Small intestine (tissue), 7 donors: ENCODE results near the gene PARP2. TPM values are rescaled to one million over a fixed set of nuclear protein-coding genes. Genes with fewer than 3 reads are reported as not detected.

ENCODE experiments used
- DNase-seq, 2 donors: peaks; one replicate each; pipeline versions ENCODE4 v3.0.0 to v3.0.0-alpha.2; 2013
- FAIRE-seq: peaks from 2 replicates; lab custom pipeline; 2012; peaks lifted over from hg19 to GRCh38; lab: Jason Lieb, UNC
- H3K27ac ChIP-seq, 3 donors: one replicate each; pipeline ENCODE4 v1.5.1; 2013; ENCODE audit warnings: low read length in 2 of 3, mild to moderate bottlenecking in 2 of 3, control low read depth in 1 of 3, inconsistent platforms in 1 of 3, low read depth in 1 of 3, moderate library complexity in 1 of 3
- H3K27me3 ChIP-seq, 3 donors: one replicate each; pipeline ENCODE4 v1.6.1; 2013; ENCODE audit warnings: low read length in 3 of 3, inconsistent platforms in 1 of 3; ENCODE audit not compliant: control insufficient read depth in 3 of 3, insufficient read depth in 3 of 3
- H3K36me3 ChIP-seq, 3 donors: one replicate each; pipeline ENCODE4 v1.6.1; 2013; ENCODE audit warnings: low read length in 3 of 3, inconsistent platforms in 1 of 3, low read depth in 1 of 3, mild to moderate bottlenecking in 1 of 3, moderate library complexity in 1 of 3; ENCODE audit not compliant: control insufficient read depth in 3 of 3, insufficient read depth in 2 of 3
- H3K4me1 ChIP-seq, 3 donors: one replicate each; pipeline ENCODE4 v1.6.1; 2013; ENCODE audit warnings: low read length in 2 of 3, inconsistent platforms in 1 of 3, low read depth in 1 of 3, mild to moderate bottlenecking in 1 of 3, moderate library complexity in 1 of 3; ENCODE audit not compliant: control insufficient read depth in 3 of 3, insufficient read depth in 2 of 3
- H3K4me3 ChIP-seq, 3 donors: one replicate each; pipeline ENCODE4 v1.5.1; 2013; ENCODE audit warnings: low read length in 3 of 3, control low read depth in 1 of 3, inconsistent platforms in 1 of 3, low read depth in 1 of 3, mild to moderate bottlenecking in 1 of 3, moderate library complexity in 1 of 3
- H3K9me3 ChIP-seq, 2 donors: one replicate each; pipeline ENCODE4 v1.6.1; 2013; ENCODE audit warnings: low read depth in 1 of 2, low read length in 1 of 2; ENCODE audit not compliant: control insufficient read depth in 2 of 2, insufficient read depth in 1 of 2
- WGBS, 3 donors: extraction: QIAGEN DNeasy Blood & Tissue Kit; methylation state at CpG; one replicate each; pipeline ENCODE4 v1.1.7; 2013; 5-methylcytosine and 5-hydroxymethylcytosine counted together
- polyA plus RNA-seq, 4 donors: library from polyadenylated mRNA; stranded (reverse) in 3 of 4; unstranded in 1 of 4; fragments of 200-250 nt in 3 of 4; fragments of 120-200 nt in 1 of 4; gene quantifications; one replicate each; pipeline versions ENCODE4 v1.2.1 to v1.2.3, GENCODE V29; 2013
- donor health status: healthy with polysubstance abuse.
- donor health status: control.
- donor health status: control.
- donor health status: Bipolar disorder and iron deficiency.
- donor health status: healthy.

PARP2 gene
- polyA plus RNA-seq, 4 donors, result 9.5 to 26.8 (median 14.2) TPM

DNA sequence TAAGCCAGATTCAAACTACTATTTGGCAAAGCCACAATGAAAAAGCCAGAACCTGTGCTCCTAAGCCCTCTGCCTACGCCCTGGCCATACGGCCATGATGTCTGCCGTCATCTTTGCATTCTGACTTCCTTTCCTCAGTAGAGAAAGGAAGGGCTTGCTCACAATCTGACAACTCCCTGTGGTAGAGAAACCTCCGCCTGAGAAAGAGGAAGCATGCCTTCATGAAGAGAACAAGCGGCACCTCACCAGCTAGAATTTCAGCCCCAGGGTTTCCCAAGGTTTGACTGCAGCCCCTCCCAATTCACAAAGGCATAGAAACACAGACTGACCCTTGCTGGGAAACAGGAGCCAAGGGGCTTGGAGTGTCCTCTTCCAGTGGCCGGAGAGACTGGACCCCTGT lies 44.1 kb downstream of the PARP2 start:
- Histone ChIP-seq H3K36me3 (peaks cover 33 to 87% (median 52%) of the 10 kb centered on the region in 3 donors), H3K27ac (no peak overlapping the region), H3K27me3 (no peaks in the 10 kb centered on the region), H3K4me1 (no peaks in the 10 kb centered on the region), H3K4me3 (no peak overlapping the region), H3K9me3 (no peaks in the 10 kb centered on the region)
- WGBS, 3 donors, result 88 to 97% (median 91%) methylated on average over 6 of the region's 6 CpGs
- FAIRE-seq, result no peak
- DNase-seq, result no peak

DNA sequence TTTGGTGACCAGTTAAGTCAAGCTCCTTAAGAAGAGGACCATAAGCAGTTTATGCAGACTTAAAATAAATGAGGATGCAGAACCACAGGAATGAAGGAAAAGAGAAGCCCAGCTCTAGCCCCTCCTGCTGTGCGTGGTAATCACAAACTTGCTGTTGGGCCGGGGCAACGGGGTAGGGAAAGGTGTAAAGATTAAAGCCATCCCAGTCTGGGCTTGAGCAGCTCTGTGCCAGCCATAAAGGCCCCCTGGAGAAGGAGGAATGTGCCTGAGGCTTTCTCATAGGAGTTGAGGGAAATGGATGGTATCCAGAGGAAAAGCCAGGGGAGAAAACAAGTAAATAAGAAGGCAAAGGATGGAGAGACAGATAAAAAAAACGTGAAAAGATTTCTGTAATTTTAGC lies 44.7 kb downstream of the PARP2 start:
- FAIRE-seq (no peak), DNase-seq (no peak)
- Histone ChIP-seq H3K4me1 (no peaks in the 10 kb centered on the region), H3K36me3 (peaks cover 31 to 86% (median 46%) of the 10 kb centered on the region in 3 donors), H3K9me3 (no peaks in the 10 kb centered on the region), H3K27me3 (no peaks in the 10 kb centered on the region), H3K27ac (no peak overlapping the region), H3K4me3 (no peak overlapping the region)
- WGBS, 3 donors, result 61 to 74% (median 62%) methylated on average over 4 of the region's 4 CpGs

DNA sequence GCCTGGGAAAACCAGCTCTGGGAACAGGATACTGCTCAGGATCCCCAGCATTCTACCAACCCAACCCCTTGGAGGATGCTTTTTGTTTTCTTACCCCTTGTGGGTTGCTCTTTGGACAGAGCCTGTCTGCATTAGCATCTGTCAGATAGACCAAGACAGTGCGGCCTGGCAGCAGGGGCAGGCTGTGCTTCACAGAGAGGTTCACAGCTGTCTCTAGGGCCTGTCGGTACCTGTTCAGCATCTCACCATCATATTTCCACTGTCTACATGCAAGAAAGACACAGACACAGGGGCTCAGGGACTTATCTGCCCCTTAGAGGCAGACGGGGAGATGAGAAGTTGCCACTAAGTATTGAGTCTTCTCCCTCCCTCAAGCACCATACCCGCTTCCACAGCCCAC lies 48.1 kb downstream of the PARP2 start:
- no peaks in the 10 kb centered on the region for H3K9me3 ChIP-seq
- peaks cover 22 to 79% (median 46%) of the 10 kb centered on the region in 3 donors for H3K36me3 ChIP-seq
- H3K4me1 ChIP-seq, result peaks cover 0 to 5% (median 0%) of the 10 kb centered on the region in 3 donors
- FAIRE-seq (no peak), DNase-seq (no peak)
- no peak overlapping the region for H3K27ac ChIP-seq
- H3K27me3 ChIP-seq, result no peaks in the 10 kb centered on the region
- WGBS, 3 donors, result 93 to 100% (median 99%) methylated on average over 4 of the region's 4 CpGs
- no peak overlapping the region for H3K4me3 ChIP-seq

DNA sequence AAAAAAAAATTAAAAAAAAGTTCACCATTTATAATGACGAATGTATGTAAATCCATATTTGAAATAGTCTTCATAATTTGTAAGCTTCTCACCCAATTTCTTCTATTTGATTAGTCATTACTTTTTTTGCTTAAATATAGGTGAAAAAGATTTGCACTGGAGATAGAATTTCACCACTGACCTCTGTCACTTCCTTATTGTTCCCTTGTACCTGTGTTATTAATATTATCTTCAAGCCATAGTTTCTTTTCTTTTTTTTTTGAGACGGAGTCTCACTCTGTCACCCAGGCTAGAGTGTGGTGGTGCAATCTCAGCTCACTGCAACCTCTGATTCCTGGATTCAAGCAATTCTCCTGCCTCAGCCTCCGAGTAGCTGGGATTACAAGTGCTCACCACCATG lies 54.1 kb downstream of the PARP2 start:
- 31 to 59% (median 56%) methylated on average over 3 of the region's 3 CpGs for WGBS, 3 donors
- DNase-seq (peak; percentile 69 to 72), FAIRE-seq (no peak)

DNA sequence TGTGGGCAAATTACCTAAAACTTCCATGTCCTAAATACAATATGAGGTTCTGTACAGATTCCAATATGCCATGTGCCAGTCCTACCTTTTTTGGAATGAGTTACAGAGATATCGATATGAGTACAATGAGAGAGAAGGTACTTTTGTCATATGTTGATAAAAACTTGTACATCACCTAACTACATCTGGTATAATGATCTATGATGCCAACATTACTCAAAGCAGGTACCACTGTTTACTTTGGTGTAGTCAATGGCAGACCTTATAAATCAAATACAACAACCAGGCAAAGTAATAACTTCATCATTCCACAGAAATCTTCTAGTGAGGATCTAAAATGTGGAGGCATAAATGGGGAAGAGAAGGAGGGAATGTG lies 57.1 kb downstream of the PARP2 start:
- FAIRE-seq (no peak), DNase-seq (no peak)
- peaks cover 0 to 6% (median 0%) of the 10 kb centered on the region in 3 donors for H3K4me1 ChIP-seq
- H3K27me3 ChIP-seq, result no peaks in the 10 kb centered on the region
- H3K9me3 ChIP-seq, result no peaks in the 10 kb centered on the region
- peaks cover 27 to 70% (median 35%) of the 10 kb centered on the region in 3 donors for H3K36me3 ChIP-seq
- no peak overlapping the region for H3K4me3 ChIP-seq
- H3K27ac ChIP-seq, result no peak overlapping the region
- 93 to 97% (median 94%) methylated on average over 1 of the region's 1 CpG for WGBS, 3 donors

More for the DNA sequence above, 54.1 kb downstream of the PARP2 start:
- H3K4me1 ChIP-seq, result peaks cover 0 to 10% (median 0%) of the 10 kb centered on the region in 3 donors
- peak overlapping the region in 1 of 3 donors; percentile 58 for H3K27ac ChIP-seq
- H3K27me3 ChIP-seq, result no peaks in the 10 kb centered on the region
- peaks cover 30 to 66% (median 34%) of the 10 kb centered on the region in 3 donors for H3K36me3 ChIP-seq
- no peaks in the 10 kb centered on the region for H3K9me3 ChIP-seq
- no peak overlapping the region for H3K4me3 ChIP-seq

DNA sequence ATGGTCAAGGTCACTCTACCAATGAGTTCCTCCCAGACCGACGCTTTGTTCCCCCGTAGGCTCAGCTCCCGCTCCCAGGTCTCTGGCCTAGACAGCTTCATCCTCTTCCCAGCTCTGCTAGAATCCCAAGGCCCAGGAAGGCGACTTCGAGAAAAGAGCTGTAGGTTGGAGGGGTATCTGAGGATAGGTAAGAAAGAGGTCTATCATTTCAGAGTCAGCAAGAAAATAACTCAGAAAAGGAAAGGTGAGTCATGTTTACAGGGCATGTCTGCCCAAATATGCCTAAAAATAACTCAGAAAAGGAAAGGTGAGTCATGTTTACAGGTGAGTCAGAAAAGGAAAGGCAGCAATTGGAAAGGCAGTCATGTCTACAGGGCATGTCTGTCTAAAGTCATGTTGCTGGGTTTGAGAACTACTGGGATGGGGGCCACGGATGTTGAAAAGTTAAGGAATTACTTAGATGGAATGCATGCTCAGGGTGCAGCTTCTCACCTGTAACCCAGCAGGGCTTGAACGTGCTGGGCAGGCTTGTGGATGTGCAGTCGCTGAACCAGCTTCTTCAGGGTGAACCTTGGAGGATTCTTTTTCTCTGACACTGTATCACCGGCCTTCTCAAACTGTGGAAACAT lies 57.6 kb downstream of the PARP2 start:
- Histone ChIP-seq H3K4me3 (no peak overlapping the region), H3K27ac (no peak overlapping the region), H3K27me3 (no peaks in the 10 kb centered on the region), H3K4me1 (peaks cover 0 to 5% (median 0%) of the 10 kb centered on the region in 3 donors), H3K36me3 (peaks cover 23 to 70% (median 30%) of the 10 kb centered on the region in 3 donors), H3K9me3 (no peaks in the 10 kb centered on the region)
- FAIRE-seq (no peak), DNase-seq (no peak)
- WGBS, 3 donors, result 92 to 95% (median 94%) methylated on average over 10 of the region's 10 CpGs

DNA sequence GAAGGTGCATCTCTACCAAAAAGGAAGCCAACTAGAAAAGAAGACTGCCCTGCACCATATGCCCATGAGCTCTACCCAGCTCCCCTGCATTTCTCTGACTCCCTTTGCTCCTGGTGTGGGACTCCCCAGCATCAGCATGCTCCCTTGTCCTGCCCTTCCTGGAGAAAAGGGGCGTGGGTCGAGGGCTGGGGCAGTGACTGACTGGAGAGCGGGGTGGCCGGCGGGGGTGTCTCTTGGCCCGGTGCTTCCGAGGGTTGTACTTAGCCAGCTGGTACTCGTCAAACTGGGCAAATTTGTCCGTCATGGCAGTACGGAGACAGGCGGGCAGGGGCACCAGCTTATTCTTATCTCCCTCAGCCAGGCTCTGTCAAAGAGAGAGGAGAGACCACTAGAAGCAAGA lies 60.1 kb downstream of the PARP2 start:
- no peak for FAIRE-seq
- H3K36me3 ChIP-seq, result peaks cover 28 to 72% (median 32%) of the 10 kb centered on the region in 3 donors

More for the DNA sequence above, 60.1 kb downstream of the PARP2 start:
- H3K4me1 ChIP-seq, result peaks cover 0 to 16% (median 4%) of the 10 kb centered on the region in 3 donors
- no peak overlapping the region for H3K4me3 ChIP-seq
- no peak overlapping the region for H3K27ac ChIP-seq
- WGBS, 3 donors, result 92 to 96% (median 92%) methylated on average over 11 of the region's 11 CpGs
- DNase-seq, result no peak
- no peaks in the 10 kb centered on the region for H3K27me3 ChIP-seq
- H3K9me3 ChIP-seq, result no peaks in the 10 kb centered on the region
